Endodermal cell (in vitro differentiated cells): ENCODE measurements around the gene AGTR1. TPM values are rescaled to one million over a fixed set of nuclear protein-coding genes. Genes with fewer than 3 reads are reported as not detected.

ENCODE experiments used
- DNase-seq: peaks from one replicate; pipeline ENCODE4 v3.0.0-alpha.2; 2017
- H3K27ac ChIP-seq: 2 replicates; pipeline ENCODE4 v1.5.1; 2013; ENCODE audit warnings: mild to moderate bottlenecking, low read depth, low read length, moderate library complexity
- H3K27me3 ChIP-seq: 2 replicates; pipeline ENCODE4 v1.6.1; 2013; ENCODE audit warnings: mild to moderate bottlenecking, low read length, moderate library complexity; ENCODE audit not compliant: insufficient read depth, control insufficient read depth, poor library complexity, severe bottlenecking
- H3K36me3 ChIP-seq: 2 replicates; pipeline ENCODE4 v1.7.0; 2013; ENCODE audit warnings: mild to moderate bottlenecking, low read length, moderate library complexity; ENCODE audit not compliant: control insufficient read depth, insufficient read depth
- H3K4me1 ChIP-seq: one replicate; pipeline ENCODE4 v1.7.0; 2013; ENCODE audit warnings: low read length; ENCODE audit not compliant: control insufficient read depth, insufficient read depth
- H3K4me3 ChIP-seq: 2 replicates; pipeline ENCODE4 v1.5.1; 2013; ENCODE audit warnings: mild to moderate bottlenecking, low read length, moderate library complexity
- H3K9ac ChIP-seq: 2 replicates; pipeline ENCODE4 v1.6.1; 2013; ENCODE audit warnings: mild to moderate bottlenecking, low read length, moderate library complexity; ENCODE audit not compliant: poor library complexity, severe bottlenecking; ENCODE audit errors: extremely low read depth
- H3K9me3 ChIP-seq: 2 replicates; pipeline ENCODE4 v1.6.1; 2013; ENCODE audit warnings: mild to moderate bottlenecking, low read length, moderate library complexity; ENCODE audit not compliant: control insufficient read depth
- H3K27ac Mint-ChIP-seq: 2 replicates; pipeline ENCODE4 v1.8.0; 2020; ENCODE audit warnings: mixed read lengths
- H3K27me3 Mint-ChIP-seq: 2 replicates; pipeline ENCODE4 v1.8.0; 2021; ENCODE audit warnings: mild to moderate bottlenecking, mixed read lengths; ENCODE audit not compliant: insufficient read depth
- H3K36me3 Mint-ChIP-seq: 2 replicates; pipeline ENCODE4 v1.8.0; 2020; ENCODE audit warnings: low read depth, mixed read lengths
- H3K4me1 Mint-ChIP-seq: 2 replicates; pipeline ENCODE4 v1.8.0; 2020; ENCODE audit warnings: mixed read lengths
- H3K4me3 Mint-ChIP-seq: 2 replicates; pipeline ENCODE4 v1.8.0; 2020; ENCODE audit warnings: mild to moderate bottlenecking, moderate library complexity, mixed read lengths
- H3K9me3 Mint-ChIP-seq: 2 replicates; pipeline ENCODE4 v1.8.0; 2020; ENCODE audit warnings: mild to moderate bottlenecking, mixed read lengths
- WGBS, 2 experiments: methylation state at CpG; one replicate each; pipeline versions ENCODE4 v1.1.5 to v1.1.7; 2013; ENCODE audit warnings: missing lambda C conversion rate in 2 of 2, mixed read lengths in 1 of 2; ENCODE audit not compliant: insufficient coverage in 1 of 2, insufficient read length in 1 of 2; 5-methylcytosine and 5-hydroxymethylcytosine counted together
- total RNA-seq, 2 donors: library from RNA; stranded (reverse); fragmentation: NEBNext Ultra II Directional in 1 of 2; extraction: Animal tissue kit (Norgen Biotek cat#: 25700) in 1 of 2; gene quantifications; 2 replicates in 1 of 2; 3 replicates in 1 of 2; pipeline ENCODE4 v1.2.1, GENCODE V29; 2021
- TF ChIP-seq, protein P1 (sequence below): fragments of 200-600 bp; sonication (generic); conservative IDR thresholded peaks from 2 replicates; pipeline ENCODE4 v1.5.0; 2021; ENCODE audit warnings: antibody characterized with exemption, mild to moderate bottlenecking

Gene AGTR1
- total RNA-seq, 2 donors from 2014 or later = 0.15 TPM; not detected in 1

GRCh38 chr3:148735597-148735996, 37.9 kb downstream of the AGTR1 start:
- Histone ChIP-seq H3K36me3 (no peaks in the 10 kb centered on the region), H3K27ac (no peak overlapping the region), H3K9me3 (no peaks in the 10 kb centered on the region), H3K9ac (no peak overlapping the region), H3K27me3 (no peaks in the 10 kb centered on the region), H3K4me1 (no peaks in the 10 kb centered on the region), H3K4me3 (no peak overlapping the region)
- 86 to 100% methylated on average over 2 of the region's 2 CpGs for WGBS, 2 experiments
- H3K4me3 Mint-ChIP-seq = no peak overlapping the region
- DNase-seq = no peak
- TF ChIP-seq, protein P1, sequence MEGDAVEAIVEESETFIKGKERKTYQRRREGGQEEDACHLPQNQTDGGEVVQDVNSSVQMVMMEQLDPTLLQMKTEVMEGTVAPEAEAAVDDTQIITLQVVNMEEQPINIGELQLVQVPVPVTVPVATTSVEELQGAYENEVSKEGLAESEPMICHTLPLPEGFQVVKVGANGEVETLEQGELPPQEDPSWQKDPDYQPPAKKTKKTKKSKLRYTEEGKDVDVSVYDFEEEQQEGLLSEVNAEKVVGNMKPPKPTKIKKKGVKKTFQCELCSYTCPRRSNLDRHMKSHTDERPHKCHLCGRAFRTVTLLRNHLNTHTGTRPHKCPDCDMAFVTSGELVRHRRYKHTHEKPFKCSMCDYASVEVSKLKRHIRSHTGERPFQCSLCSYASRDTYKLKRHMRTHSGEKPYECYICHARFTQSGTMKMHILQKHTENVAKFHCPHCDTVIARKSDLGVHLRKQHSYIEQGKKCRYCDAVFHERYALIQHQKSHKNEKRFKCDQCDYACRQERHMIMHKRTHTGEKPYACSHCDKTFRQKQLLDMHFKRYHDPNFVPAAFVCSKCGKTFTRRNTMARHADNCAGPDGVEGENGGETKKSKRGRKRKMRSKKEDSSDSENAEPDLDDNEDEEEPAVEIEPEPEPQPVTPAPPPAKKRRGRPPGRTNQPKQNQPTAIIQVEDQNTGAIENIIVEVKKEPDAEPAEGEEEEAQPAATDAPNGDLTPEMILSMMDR = no peak
- H3K9me3 Mint-ChIP-seq = no peaks in the 10 kb centered on the region
- no peaks in the 10 kb centered on the region for H3K36me3 Mint-ChIP-seq
- no peak overlapping the region for H3K27ac Mint-ChIP-seq
- H3K4me1 Mint-ChIP-seq = no peaks in the 10 kb centered on the region
- no peaks in the 10 kb centered on the region for H3K27me3 Mint-ChIP-seq

DNA sequence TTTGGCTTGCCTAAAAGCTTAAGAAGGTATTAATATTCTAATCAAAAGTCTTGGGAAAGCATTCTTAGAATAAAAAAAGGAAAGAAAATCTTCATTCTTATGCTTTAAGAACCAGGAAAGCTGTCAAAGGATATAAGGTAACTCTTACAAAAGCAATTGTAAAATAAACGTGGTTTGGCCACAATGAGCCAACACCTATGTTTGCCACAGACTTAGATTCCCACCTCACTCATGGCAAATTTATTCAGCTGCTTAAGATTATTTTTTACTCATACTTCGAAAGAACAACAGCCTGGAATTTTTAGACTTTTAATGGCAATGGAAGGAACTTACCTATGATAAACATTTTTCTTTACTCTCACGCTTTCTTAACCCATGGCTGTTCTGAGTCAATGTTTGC, 38.4 kb downstream of the AGTR1 start:
- Mint-ChIP-seq H3K27ac (no peak overlapping the region), H3K4me3 (no peak overlapping the region), H3K9me3 (no peaks in the 10 kb centered on the region), H3K27me3 (no peaks in the 10 kb centered on the region), H3K36me3 (no peaks in the 10 kb centered on the region), H3K4me1 (no peaks in the 10 kb centered on the region)
- Histone ChIP-seq H3K27ac (no peak overlapping the region), H3K4me1 (no peaks in the 10 kb centered on the region), H3K36me3 (no peaks in the 10 kb centered on the region), H3K9me3 (no peaks in the 10 kb centered on the region), H3K4me3 (no peak overlapping the region), H3K9ac (no peak overlapping the region), H3K27me3 (no peaks in the 10 kb centered on the region)
- WGBS, 2 experiments = 89 to 96% methylated on average over 3 of the region's 3 CpGs
- TF ChIP-seq, protein P1 = no peak
- DNase-seq = no peak

DNA sequence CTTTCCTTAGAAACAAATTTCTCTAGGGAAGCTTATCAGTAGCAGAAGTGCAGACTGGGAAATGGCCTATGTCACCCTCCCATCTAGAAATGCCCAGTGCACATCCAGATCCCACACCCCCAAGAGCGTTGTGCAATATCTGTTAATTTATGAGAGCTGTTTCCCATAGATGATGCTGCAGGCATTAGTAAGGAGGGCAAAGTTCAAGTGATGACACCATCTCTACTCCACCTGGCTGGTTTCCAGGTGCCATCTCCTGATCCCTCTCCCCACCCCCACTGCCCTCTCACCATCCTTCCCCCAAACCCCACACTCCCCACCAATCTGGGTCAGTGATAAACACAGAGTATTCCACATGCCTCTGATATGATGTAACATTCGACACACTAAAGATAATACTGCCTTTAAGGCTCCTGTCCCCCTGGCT, 39.4 kb downstream of the AGTR1 start:
- Histone ChIP-seq H3K36me3 (no peaks in the 10 kb centered on the region), H3K9ac (no peak overlapping the region), H3K4me3 (no peak overlapping the region), H3K4me1 (no peaks in the 10 kb centered on the region), H3K9me3 (no peaks in the 10 kb centered on the region), H3K27me3 (no peaks in the 10 kb centered on the region), H3K27ac (no peak overlapping the region)
- Mint-ChIP-seq H3K9me3 (no peaks in the 10 kb centered on the region), H3K27me3 (no peaks in the 10 kb centered on the region), H3K27ac (no peak overlapping the region), H3K36me3 (no peaks in the 10 kb centered on the region), H3K4me1 (no peaks in the 10 kb centered on the region), H3K4me3 (no peak overlapping the region)
- 92% methylated on average over 2 of the region's 2 CpGs; no CpG with 5 or more reads in 1 of the 2 experiments for WGBS, 2 experiments
- TF ChIP-seq, protein P1 = no peak
- DNase-seq = no peak
